HG03108 (cell line): ENCODE results near the gene EHMT2.

ENCODE experiments used
- ATAC-seq: cut with Tn5 transposase; IDR thresholded peaks from one replicate; pipeline ENCODE4 v1.9.1; 2021; ENCODE audit warnings: moderate library complexity; ENCODE audit not compliant: unreplicated experiment

EHMT2 gene

GRCh38 chr6:31892821-31893220 is 4.7 kb downstream of the EHMT2 start:
- no peak for ATAC-seq

- ATAC-seq: no peak
Measured at GRCh38 chr6:31889331-31889972, 8.0 kb downstream of the EHMT2 start.

DNA sequence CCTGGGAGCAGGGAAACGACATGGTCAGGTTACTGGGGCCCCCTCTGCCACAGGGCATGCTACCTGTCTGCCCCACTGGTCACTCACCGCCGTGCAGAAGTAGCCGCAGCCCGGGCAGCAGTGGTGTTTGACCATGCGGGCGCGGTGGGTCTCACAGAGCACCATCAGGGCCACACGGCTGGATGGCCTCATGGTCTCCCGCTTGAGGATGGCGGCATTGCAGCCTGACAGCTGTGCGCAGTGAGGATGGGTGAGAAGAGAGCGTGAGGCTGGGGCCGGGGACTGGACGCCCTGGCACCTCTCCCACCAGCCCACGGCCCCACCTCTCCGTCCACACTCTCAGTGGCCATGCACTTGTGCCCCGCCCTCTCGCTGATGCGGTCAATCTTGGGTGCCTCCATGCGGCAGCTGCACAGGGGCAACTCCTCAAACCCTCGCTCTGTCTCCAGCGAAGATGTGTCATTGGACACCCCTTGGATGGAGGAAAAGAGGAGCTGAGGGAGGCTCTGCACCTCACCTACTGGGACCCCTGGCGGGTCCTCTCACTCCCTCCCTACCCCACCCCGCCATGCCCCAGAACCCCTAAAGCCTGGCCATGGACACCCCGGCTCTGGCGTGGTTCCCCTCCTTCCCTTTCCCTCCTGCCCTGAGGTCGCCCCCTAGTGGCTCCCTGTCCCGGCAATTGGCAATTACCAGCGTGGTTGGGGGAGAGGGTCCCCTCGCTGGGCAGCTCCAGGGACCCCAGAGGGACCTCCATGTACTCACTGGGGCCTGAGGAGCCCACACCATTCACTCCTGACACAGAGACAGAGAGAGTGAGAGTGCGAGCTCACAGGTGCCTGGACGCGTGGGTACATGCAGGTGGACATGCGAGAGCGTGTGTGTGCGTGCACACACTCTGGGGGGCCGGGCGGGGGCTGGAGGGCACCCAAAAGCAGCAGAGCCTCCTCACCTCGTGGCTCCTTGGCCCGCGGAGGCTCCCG is 8.9 kb downstream of the EHMT2 start:
- no peak for ATAC-seq

GRCh38 chr6:31887173-31888007 is 10.1 kb downstream of the EHMT2 start:
- ATAC-seq: no peak

DNA sequence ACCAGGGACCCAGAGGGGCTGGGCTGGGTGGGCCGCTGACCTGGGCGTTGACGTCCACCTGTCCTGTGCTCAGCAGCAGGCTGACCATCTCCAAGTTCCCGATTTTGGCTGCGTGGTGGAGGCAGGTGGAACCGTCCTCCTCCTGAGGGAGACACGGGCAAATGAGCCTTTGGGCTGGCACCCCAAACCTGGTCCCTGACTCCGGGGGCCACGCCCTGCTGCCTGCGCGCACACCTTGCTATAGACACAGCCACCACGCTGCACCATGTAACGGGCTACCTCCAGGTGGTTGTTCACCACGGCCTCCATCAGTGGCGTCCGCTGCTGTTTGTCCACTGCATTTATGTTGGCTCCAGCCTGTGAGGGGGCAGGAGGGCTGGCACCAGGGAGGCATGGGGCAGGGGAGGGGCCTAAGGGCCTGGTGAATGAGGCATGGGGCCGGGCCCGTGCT is 10.9 kb downstream of the EHMT2 start:
- ATAC-seq: no peak

DNA sequence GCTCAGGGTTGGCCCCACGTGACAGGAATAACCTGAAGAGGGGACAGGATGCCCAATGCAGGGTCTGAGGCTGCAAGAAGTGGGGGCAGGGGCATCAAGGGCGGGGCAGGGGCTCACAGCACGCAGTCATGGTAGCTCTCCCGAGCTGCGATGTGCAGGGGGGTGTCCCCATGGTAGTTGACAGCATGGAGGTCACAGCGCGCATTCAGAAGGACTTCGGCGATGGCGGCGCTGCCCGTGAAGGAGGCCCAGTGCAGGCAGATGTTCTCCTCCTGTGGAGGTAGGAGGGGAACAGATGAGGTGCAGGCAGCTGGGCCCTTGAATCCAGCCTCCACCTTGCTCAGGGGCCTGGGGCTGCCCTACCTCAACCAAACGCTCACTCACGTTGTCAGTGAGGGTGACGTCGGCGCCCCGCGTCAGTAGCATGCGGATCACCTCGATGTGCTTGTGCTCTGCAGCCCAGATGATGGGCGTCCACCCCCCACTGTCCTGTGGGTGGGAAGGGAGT is 12.9 kb downstream of the EHMT2 start:
- ATAC-seq: no peak

DNA sequence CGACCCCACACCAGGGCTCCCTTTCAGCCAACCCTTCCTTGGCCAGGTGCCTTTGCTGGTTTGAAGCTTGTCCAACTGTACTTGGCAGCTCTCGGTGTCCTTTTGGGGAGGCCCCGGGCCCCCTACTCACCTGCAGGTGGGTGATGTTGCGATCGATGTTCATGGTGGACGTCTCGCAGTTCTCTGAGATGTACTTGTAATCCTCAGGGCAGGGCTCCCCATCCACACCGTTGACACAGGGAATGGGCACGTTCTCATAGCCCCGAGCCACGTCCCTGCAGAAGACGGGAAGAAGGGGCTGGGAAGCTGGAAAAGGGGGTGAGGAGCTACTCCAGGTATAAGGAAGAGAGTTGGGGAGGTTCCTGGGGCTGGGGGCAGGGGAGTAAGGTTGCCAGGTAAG is 13.8 kb downstream of the EHMT2 start:
- no peak for ATAC-seq

DNA sequence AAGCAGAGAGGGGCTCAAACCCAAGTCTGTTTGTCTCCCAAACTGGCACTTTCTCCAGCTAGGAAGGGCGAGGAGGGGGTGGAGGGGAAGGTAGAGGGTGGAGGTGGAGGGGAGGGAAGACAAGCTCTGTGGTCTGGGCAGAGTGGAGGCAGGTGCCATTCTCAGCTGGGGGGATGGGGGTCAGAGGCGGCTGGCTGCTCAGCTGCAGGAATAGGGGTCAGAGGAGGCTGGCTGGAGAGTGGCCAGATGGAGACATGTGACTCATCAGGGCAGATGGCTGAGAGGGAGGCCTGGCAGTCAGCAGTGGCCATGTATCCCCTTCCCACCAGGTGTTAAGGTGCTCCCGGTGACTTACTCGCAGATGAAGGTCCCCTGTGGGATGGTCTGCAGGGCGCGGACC is 15.2 kb downstream of the EHMT2 start:
- no peak for ATAC-seq

- no peak for ATAC-seq
Measured at GRCh38 chr6:31881136-31881859, 16.2 kb downstream of the EHMT2 start.

DNA sequence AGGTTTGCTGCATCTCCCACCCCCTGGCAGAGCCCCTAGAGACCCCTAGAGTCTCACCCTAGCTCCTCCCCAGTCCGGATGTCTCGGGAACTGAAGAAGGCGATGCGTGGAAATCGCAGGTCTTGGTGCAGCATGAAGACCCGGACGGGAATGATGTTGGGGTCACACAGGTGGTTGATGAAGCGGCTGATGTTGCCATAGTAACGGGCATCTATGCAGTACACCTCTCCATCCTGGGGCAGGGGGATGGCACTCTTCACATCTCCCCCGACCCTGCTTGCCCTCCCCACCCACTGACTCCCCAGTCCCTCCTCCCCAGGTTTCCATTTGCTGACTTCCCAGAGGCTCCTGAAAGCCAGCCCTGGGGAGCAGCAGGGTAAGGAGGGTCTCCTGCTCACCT is 16.9 kb downstream of the EHMT2 start:
- no peak for ATAC-seq

DNA sequence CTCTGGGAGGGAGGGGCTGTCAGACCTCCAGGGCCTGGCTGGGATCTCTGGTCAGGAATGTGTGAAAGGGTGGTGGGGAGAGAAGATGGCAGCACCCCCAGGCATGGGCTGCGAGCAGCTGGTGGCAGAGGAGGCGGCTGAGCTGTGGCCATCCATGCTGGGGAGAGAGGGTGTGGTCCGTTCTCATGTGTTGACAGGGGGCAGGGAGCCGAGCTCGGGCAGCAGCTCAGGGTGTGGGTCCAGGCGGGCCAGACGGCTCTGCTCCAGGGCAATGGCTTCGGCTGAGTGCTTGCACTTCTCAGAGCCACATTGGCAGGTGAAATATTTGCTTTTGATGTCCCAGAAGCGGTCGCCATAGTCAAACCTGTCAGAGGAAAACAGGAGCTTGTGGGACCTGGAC is 17.6 kb downstream of the EHMT2 start:
- ATAC-seq: no peak

- no peak for ATAC-seq
Measured at GRCh38 chr6:31879143-31879542, 18.4 kb downstream of the EHMT2 start.

GRCh38 chr6:31878726-31879125 is 18.8 kb downstream of the EHMT2 start, which contains the start of gene SLC44A4:
SLC44A4 (minus strand) TSS chr6:31878997; CDS start chr6:31878980, 17 bp downstream.
- ATAC-seq: no peak

DNA sequence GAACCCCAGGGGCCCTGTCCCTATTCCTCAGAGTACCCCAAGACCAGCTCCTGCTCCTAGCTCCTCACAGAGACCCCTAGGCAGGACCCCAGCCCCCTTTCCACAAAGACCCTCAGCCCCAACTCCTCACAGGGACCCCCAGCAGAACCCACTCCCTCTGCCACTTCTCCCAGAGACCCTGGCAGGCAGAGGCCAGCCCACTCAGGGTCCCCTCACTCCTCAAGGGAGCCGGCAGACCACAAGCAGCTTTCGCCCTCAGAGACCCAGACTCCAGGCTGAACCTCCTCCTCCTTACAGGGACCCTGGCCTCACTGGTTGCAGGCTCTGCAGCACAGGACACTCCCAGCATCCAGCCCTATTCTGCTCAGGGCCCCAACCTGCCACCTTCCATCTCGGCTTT is 19.3 kb downstream of the EHMT2 start:
- no peak for ATAC-seq

DNA sequence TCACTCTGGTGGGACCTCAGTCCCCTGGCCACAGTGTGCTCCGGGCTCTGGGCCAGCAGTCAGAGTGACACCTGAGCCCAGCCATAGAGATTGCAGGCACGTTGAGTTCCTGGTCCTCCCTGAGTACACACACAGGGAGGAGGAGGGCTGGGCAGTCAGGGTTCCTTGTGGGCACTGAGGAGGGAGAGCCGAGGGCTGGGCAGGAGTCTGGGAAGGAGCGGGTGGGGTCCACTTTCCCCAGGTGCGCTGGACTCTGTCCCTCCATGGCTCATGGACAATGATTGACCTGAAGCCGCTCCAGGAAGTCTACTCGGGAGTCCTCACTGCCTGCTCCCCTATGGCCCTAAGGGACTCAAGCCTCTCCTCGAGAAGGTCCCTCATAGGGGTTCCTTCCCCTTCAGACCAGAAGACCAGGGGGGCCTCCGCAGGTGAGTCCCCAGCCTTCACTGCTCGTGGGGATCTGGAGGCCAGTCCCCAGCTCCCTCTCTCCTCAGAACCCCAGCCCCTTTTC is 19.8 kb downstream of the EHMT2 start:
- ATAC-seq: no peak

DNA sequence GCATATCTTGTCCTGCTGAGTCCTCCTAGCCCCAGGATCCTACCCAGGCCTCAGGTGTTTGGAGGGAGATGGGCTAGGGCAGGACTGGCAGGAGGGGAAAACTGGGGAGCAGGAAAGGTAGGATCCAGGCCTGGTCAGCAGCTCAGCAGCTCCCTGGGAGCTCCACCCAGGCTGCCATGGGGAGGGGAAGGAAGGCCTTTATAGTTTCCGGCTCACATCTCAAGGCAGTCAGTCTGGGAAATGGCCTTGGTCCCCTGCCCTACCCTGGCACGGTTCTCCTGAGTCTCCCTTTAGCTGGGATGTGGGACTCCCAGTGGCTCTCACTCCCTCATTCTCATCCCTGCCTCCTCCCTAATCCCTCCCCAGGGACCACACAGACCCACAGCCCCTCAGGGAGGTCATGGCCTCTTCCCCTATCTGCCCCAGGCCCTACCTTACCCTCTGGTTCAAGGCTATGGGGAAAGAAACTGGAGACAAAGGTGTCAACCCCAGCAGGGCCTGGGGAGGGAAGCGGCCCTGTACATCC is 20.3 kb downstream of the EHMT2 start:
- ATAC-seq: no peak

- no peak for ATAC-seq
Measured at GRCh38 chr6:31876357-31876756, 21.1 kb downstream of the EHMT2 start.

DNA sequence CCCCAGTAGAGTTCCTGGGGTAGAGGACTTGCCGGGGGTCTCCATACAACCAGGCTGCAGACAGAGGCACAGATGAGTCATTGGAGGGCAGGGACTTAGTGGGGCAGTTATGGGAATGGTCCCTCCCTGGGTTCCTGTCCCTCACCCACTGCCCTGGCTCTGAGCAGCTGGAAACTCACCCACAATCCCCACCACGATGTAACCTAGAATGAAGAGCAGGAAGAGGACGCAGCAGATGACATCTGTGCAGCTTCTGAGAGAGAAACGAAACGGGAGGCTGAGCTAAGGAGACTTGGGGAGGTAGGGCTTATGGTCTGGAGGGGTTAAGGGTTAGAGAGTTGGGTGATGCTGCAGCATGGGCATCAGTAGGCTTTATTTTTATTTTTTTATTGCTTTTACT is 21.6 kb downstream of the EHMT2 start:
- no peak for ATAC-seq

GRCh38 chr6:31874836-31875572 is 22.5 kb downstream of the EHMT2 start:
- ATAC-seq: no peak
